ENCODE results near the gene CRYBA4. TPM values are rescaled to one million over a fixed set of nuclear protein-coding genes. Genes with fewer than 3 reads are reported as not detected.
A peak's percentile ranks its signal among the peaks of the same experiment; 100 is the strongest.

Gene CRYBA4
- total RNA-seq, 1 donor from 2014 or later: not detected

DNA sequence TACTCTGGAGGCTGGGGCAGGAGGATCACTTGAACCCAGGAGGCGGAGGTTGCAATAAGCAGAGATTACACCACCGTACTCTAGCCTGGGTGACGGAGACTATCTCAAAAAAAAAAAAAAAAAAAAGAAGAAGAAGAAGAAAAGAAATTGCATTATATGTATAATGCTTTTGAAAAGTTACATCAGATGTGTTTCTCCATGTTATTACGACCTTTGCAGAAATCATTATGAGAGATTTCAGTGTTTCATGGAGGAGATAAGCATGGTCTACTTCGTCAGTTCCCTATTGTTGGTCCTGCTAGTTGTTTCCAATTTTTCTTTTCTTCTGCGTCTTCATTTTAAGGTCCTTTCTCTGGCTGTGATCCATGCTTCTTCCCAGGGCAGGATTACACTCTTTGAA is 38.6 kb downstream of the CRYBA4 start:
- Mint-ChIP-seq H3K27me3 (ENCODE audit: low read depth) (peaks cover 3% of the 10 kb centered on the region), H3K4me3 (ENCODE audit: low read depth) (no peak overlapping the region), H3K4me1 (ENCODE audit: low read depth) (peaks cover 38% of the 10 kb centered on the region), H3K27ac (no peak overlapping the region), H3K9me3 (no peaks in the 10 kb centered on the region), H3K36me3 (ENCODE audit: low read depth) (peaks cover 6% of the 10 kb centered on the region)
- DNase-seq (ENCODE audit: low spot score): no peak
- intact Hi-C loops (cut with micrococcal nuclease): no loop called here

DNA sequence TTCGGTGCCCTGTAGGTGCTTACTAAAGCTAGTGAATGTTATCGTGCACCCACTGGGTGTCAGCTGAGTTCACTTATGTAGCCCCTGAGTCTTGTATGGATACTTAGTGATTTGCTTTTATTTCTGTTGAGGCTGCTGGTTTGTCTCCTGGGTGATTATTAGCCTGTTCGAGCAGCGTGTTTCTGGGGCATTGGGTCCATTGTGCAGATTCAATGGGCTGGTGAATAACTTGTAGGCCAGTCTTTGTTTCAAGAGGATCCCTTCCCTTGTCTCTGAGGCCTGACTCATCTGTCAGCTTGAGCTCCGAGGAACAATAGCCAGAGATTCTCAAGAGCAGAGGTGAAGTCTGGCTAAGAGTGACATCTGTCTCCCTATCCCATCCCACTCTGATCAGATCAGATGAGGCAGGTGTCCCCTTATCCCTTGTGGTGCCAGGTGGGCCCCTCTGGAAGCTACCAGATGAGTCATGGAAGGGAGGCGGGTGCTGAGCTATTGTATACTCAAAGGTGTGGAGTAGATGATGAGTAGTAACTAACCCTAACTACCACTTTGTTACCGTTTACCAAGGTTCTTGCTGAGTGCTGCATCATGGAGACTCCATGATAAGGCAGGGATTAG is 39.3 kb downstream of the CRYBA4 start:
- Mint-ChIP-seq H3K36me3 (ENCODE audit: low read depth) (peaks cover 6% of the 10 kb centered on the region), H3K9me3 (no peaks in the 10 kb centered on the region), H3K4me1 (ENCODE audit: low read depth) (peaks cover 45% of the 10 kb centered on the region), H3K27me3 (ENCODE audit: low read depth) (no peaks in the 10 kb centered on the region), H3K27ac (no peak overlapping the region), H3K4me3 (ENCODE audit: low read depth) (no peak overlapping the region)
- intact Hi-C loops (cut with micrococcal nuclease): no loop called here
- no peak for DNase-seq (ENCODE audit: low spot score)

DNA sequence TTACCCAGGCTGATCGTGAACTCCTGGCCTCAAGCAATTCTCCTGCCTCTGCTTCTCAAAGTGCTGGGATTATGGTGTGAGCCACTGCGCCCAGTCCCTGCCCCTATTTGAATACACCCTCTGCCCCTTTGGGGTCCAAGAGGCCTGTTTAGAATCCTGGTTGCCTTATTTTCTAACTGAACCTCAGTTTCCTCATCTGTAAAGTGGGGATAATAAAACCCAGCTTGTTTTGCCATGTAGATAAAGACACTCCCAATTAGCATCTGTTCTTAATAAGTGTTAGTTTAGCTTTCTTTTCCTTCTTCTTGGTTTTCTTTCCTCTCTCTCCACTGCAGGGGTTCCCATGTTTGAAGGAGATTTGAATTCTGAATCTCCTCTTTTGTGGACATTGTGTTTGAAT is 40.4 kb downstream of the CRYBA4 start:
- intact Hi-C loops (cut with micrococcal nuclease): no loop called here
- H3K27me3 Mint-ChIP-seq (ENCODE audit: low read depth): no peaks in the 10 kb centered on the region
- peaks cover 8% of the 10 kb centered on the region for H3K36me3 Mint-ChIP-seq (ENCODE audit: low read depth)
- H3K4me1 Mint-ChIP-seq (ENCODE audit: low read depth): peaks cover 45% of the 10 kb centered on the region
- DNase-seq (ENCODE audit: low spot score): no peak
- H3K9me3 Mint-ChIP-seq: no peaks in the 10 kb centered on the region
- no peak overlapping the region for H3K27ac Mint-ChIP-seq
- no peak overlapping the region for H3K4me3 Mint-ChIP-seq (ENCODE audit: low read depth)

DNA sequence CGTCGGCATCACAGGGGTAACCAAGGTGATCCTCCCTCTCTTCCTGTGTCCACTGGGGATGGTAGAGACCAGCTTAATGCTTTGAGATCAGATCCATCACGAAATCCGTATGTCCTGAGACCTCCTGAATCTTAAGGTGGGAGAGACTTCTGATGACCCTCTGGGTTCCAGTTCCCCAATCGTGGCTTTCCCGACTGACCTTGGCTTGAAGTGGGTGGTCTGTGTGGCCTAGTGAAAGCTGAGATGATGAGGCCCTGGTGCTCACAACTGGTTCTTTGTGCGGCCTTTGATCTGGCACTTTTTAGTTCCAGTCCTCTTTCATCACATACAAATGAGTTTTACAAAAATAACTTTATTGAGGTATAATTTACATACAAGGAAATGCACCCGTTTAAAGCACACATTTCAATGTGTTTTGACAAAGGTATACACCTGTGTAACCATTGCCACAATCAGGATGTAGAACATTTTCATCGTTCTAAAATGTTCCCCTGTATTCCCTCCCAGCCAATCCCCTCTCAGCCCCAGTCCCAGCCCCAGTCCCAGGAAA is 41.7 kb downstream of the CRYBA4 start:
- no peak for DNase-seq (ENCODE audit: low spot score)
- intact Hi-C loops (cut with micrococcal nuclease): no loop called here
- Mint-ChIP-seq H3K27me3 (ENCODE audit: low read depth) (no peaks in the 10 kb centered on the region), H3K4me1 (ENCODE audit: low read depth) (peaks cover 36% of the 10 kb centered on the region), H3K36me3 (ENCODE audit: low read depth) (peaks cover 13% of the 10 kb centered on the region), H3K9me3 (no peaks in the 10 kb centered on the region), H3K4me3 (ENCODE audit: low read depth) (no peak overlapping the region), H3K27ac (no peak overlapping the region)

DNA sequence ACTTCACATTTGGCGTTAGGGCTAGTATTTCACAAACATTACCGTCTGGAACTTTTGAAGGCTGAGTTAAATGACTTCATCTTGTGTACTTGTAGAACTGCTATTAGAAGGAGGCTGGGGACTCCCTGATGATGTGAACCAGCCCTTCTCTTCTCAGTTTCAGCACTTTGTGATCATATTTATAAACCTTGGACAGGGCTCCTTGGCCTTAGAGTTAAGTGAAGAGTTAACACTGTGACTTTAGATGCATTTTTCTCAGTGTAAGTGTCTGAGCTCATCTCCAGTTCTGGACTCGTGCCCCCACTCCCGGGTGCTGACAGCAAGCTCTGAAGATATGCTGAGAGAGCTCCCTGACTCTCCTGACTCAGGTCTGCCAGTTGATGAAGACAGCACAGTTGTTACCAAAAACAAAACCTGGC is 44.1 kb downstream of the CRYBA4 start:
- DNase-seq (ENCODE audit: low spot score): no peak
- Mint-ChIP-seq H3K27ac (peak overlapping the region; percentile 92), H3K9me3 (no peaks in the 10 kb centered on the region), H3K4me1 (ENCODE audit: low read depth) (peaks cover 36% of the 10 kb centered on the region), H3K27me3 (ENCODE audit: low read depth) (no peaks in the 10 kb centered on the region), H3K4me3 (ENCODE audit: low read depth) (no peak overlapping the region), H3K36me3 (ENCODE audit: low read depth) (peaks cover 13% of the 10 kb centered on the region)
- intact Hi-C loops (cut with micrococcal nuclease): no loop called here

DNA sequence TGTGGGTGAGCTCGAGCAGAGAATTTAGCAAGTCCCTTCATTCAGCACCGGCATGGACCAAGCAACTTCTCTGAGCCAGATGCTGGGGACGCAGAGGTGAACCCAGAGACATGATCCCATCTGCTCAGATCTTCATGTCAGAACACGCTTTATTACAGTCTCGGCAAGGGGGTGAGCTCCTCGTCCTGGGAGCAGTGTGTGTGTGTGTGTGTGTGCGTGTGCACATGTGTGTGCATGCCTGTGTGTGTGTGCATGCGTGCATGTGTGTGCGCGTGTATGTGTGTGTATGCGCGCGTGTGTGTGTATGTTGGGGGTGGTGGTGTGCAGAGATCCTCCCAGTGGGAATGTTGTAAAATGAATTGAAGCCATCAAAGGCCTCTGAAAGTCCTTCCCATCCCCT is 45.4 kb downstream of the CRYBA4 start:
- H3K4me1 Mint-ChIP-seq (ENCODE audit: low read depth): peaks cover 45% of the 10 kb centered on the region
- intact Hi-C loops (cut with micrococcal nuclease): no loop called here
- H3K27me3 Mint-ChIP-seq (ENCODE audit: low read depth): no peaks in the 10 kb centered on the region
- no peak overlapping the region for H3K4me3 Mint-ChIP-seq (ENCODE audit: low read depth)
- no peak for DNase-seq (ENCODE audit: low spot score)
- H3K36me3 Mint-ChIP-seq (ENCODE audit: low read depth): peaks cover 13% of the 10 kb centered on the region
- H3K27ac Mint-ChIP-seq: no peak overlapping the region
- no peaks in the 10 kb centered on the region for H3K9me3 Mint-ChIP-seq

DNA sequence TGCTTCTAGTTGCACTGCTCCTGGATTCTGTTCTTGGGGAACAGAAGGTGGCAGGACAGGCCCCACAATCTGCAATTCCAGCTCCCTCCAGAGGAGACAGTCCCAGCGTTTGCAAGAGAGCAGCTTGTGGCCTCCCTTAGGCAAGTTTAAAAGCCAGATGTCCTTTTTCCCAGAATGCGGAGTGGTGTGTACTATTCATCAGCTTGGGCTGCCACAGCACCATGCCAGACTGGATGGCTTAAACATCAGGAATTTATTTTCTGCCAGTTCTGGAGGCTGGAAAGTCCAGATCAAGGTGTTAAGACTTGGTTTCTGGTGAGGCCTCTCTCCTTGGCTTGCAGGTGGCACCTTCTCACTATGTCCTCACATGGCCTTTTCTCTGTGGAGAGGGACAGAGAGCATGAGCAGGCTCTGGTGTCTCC is 47.3 kb downstream of the CRYBA4 start:
- Mint-ChIP-seq H3K27ac (peak overlapping the region; percentile 46), H3K4me1 (ENCODE audit: low read depth) (peaks cover 56% of the 10 kb centered on the region), H3K4me3 (ENCODE audit: low read depth) (no peak overlapping the region), H3K36me3 (ENCODE audit: low read depth) (peaks cover 15% of the 10 kb centered on the region), H3K9me3 (no peaks in the 10 kb centered on the region), H3K27me3 (ENCODE audit: low read depth) (no peaks in the 10 kb centered on the region)
- intact Hi-C loops (cut with micrococcal nuclease): no loop called here
- no peak for DNase-seq (ENCODE audit: low spot score)

DNA sequence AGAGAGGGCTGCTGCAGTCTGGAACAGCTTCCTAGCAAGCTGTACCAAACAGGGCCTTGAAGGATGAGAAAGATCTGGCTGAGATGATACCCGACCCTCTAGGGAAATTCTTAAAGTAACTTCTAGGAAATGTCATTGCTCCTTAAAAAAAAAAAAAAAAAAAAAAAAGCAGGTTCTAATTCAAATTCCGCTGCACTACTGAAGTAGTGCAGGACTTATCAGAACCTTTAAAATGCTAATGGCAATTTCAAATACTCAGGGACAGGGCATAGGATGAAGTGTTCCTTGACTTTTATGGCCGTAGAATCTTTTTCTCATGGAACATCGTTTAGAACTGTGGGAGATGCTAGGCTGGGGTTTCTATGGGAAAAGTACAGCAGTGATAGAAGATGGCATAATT is 48.7 kb downstream of the CRYBA4 start:
- intact Hi-C loops (cut with micrococcal nuclease): loop anchor here (5.0 to 10.0 kb wide), 3 partner anchors 78 to 1596 kb away; partner anchors contain the start of genes HPS4, SRRD and TPST2
- Mint-ChIP-seq H3K9me3 (no peaks in the 10 kb centered on the region), H3K27ac (peak overlapping the region; percentile 94), H3K36me3 (ENCODE audit: low read depth) (peaks cover 23% of the 10 kb centered on the region), H3K27me3 (ENCODE audit: low read depth) (no peaks in the 10 kb centered on the region), H3K4me3 (ENCODE audit: low read depth) (peak overlapping the region; percentile 93), H3K4me1 (ENCODE audit: low read depth) (peaks cover 57% of the 10 kb centered on the region)
- no peak for DNase-seq (ENCODE audit: low spot score)

DNA sequence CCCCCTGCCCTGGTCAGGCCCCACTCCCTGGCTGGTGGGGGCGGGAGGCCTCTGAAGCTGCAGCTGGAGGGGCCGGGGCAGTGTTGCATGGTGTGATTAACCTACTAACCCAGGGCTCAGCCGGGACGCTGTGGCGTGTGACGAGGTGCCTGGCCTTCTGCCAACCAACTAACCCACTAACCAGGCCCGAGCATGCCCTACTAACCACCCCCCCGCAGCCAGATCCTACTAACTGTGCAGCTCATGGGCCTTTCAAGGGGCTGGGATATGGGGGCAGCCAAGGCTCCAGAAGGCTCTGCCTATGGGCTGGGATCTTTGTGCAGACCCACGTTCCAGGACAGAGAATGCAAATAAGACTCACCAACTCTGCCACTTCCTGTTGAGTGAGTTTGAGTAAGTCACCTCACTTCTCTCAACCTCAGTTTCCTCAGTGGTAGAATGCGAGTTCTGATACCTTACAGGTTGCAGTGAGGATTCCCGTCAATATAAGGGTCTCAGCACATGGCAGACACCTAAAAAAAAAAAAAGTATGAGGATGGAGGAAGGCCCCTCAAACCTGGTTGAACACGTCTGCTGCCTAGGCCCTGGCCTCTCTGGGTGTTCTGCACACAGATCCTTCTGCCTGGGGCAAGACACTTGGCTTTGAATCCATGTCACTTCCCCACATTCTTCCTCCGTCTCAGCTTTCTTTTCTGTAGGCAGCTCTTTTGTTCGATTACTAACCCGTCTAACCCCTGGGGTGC is 49.7 kb downstream of the CRYBA4 start:
- H3K4me3 Mint-ChIP-seq (ENCODE audit: low read depth): peak overlapping the region; percentile 93
- peaks cover 33% of the 10 kb centered on the region for H3K36me3 Mint-ChIP-seq (ENCODE audit: low read depth)
- intact Hi-C loops (cut with micrococcal nuclease): loop anchor here (1.0 to 10.0 kb wide), 7 partner anchors 13 to 1597 kb away; partner anchors contain the start of genes ASPHD2, HPS4, SRRD and TFIP11
- H3K27me3 Mint-ChIP-seq (ENCODE audit: low read depth): no peaks in the 10 kb centered on the region
- H3K27ac Mint-ChIP-seq: peak overlapping the region; percentile 94
- DNase-seq (ENCODE audit: low spot score): peak; percentile 48
- peaks cover 57% of the 10 kb centered on the region for H3K4me1 Mint-ChIP-seq (ENCODE audit: low read depth)
- H3K9me3 Mint-ChIP-seq: no peaks in the 10 kb centered on the region

DNA sequence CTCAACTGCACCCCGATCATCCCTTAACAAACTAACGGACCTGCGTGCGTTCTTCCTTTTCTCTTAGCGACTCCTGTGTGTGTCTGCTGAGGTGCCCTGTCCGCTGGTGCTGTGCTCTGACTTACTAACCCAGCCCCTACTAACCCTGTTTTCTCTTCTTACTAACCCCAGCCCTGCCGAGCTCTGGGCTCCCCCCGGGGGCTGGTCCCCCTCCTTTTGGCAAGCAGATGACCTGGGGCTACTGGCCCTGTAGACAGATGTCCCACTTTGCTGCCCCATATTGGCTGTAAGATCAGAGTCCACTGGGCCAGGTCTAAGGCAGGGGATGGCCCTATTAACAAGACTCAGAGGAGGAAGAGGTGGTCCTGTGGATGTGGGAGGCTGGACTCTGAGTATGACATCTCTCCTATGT is 50.3 kb downstream of the CRYBA4 start:
- intact Hi-C loops (cut with micrococcal nuclease): loop anchor here (1.0 to 10.0 kb wide), 7 partner anchors 14 to 1597 kb away; partner anchors contain the start of genes ASPHD2, HPS4, SRRD and TFIP11
- peak overlapping the region; percentile 94 for H3K27ac Mint-ChIP-seq
- H3K36me3 Mint-ChIP-seq (ENCODE audit: low read depth): peaks cover 31% of the 10 kb centered on the region
- H3K4me3 Mint-ChIP-seq (ENCODE audit: low read depth): peak overlapping the region; percentile 93
- peak; percentile 24 for DNase-seq (ENCODE audit: low spot score)
- H3K9me3 Mint-ChIP-seq: no peaks in the 10 kb centered on the region
- H3K27me3 Mint-ChIP-seq (ENCODE audit: low read depth): no peaks in the 10 kb centered on the region
- peaks cover 57% of the 10 kb centered on the region for H3K4me1 Mint-ChIP-seq (ENCODE audit: low read depth)

DNA sequence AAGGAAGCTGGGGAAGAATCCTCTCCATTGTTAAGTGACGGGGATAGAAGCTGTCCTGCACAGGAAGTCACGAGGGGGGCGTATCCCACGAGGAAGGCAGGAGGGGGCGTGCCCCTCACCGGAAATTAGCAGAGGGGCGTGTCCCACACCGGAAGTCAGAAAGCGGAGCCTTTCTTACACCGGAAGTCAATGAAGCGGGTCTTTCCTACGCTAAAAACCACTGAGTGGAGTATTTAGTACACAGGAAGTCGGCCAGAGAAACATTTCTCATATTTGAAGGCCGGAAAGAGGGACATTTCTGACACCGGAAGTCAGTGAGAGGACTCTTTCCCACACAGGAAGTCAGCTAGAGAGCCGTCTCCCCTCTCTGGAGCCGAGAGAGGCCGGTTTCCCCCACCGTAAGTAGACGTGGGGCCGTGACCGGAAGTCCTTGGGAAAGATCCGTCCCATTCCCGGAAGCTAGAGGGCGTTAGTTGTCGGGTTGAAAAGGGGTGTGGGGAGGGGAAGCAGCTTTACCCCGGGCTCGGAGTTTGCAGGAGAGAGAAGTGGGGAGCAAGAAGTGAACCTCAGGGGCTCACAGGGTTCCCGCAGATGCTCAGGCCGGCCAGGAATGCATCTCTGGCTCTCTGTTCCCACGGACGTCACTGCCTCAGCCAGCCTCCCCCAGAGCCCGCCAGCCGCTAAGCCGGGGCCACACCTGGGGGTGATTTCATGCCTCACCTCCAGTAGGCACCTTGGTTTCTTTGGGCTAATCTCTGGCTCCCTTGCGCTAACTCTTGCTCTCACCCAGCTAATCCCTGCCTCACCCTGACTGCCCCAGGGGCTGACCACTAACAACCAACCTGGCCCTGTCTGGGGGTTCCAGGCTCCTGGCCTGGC is 51.1 kb downstream of the CRYBA4 start:
- Mint-ChIP-seq H3K27ac (peak overlapping the region; percentile 94), H3K27me3 (ENCODE audit: low read depth) (no peaks in the 10 kb centered on the region), H3K4me1 (ENCODE audit: low read depth) (peaks cover 57% of the 10 kb centered on the region), H3K4me3 (ENCODE audit: low read depth) (peak overlapping the region; percentile 93), H3K36me3 (ENCODE audit: low read depth) (peaks cover 30% of the 10 kb centered on the region), H3K9me3 (no peaks in the 10 kb centered on the region)
- intact Hi-C loops (cut with micrococcal nuclease): loop anchor here (1.0 to 10.0 kb wide), 7 partner anchors 15 to 1598 kb away; partner anchors contain the start of genes ASPHD2, HPS4, SRRD and TFIP11
- peak; percentile 92 for DNase-seq (ENCODE audit: low spot score)

DNA sequence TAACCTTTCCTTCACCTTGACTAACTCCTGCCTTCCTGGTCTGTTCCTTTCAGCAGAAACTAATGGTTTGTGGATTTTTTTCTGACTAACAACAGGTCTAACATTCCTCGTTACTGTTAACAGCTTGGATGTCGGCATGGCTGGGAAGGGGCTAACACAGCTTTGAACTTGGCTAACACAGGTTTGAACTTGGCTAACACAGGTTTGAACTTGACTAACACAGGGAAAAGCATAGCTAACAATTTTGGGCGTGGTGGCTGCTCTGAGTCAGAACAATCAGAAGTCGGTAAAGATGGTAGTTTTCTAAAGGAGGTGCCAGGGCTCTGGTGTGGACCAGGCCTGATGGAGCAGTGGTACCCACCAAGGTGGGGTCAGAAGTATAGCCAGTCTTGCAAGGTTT is 51.7 kb downstream of the CRYBA4 start:
- peaks cover 57% of the 10 kb centered on the region for H3K4me1 Mint-ChIP-seq (ENCODE audit: low read depth)
- H3K4me3 Mint-ChIP-seq (ENCODE audit: low read depth): peak overlapping the region; percentile 93
- peaks cover 30% of the 10 kb centered on the region for H3K36me3 Mint-ChIP-seq (ENCODE audit: low read depth)
- peak overlapping the region; percentile 94 for H3K27ac Mint-ChIP-seq
- DNase-seq (ENCODE audit: low spot score): peak; percentile 32
- H3K9me3 Mint-ChIP-seq: no peaks in the 10 kb centered on the region
- intact Hi-C loops (cut with micrococcal nuclease): loop anchor here (2.0 to 10.0 kb wide), 5 partner anchors 81 to 1599 kb away; partner anchors contain the start of genes ASPHD2, HPS4, SRRD and TFIP11
- no peaks in the 10 kb centered on the region for H3K27me3 Mint-ChIP-seq (ENCODE audit: low read depth)

Measured in activated T-helper 2 cell treated with anti-CD3 and anti-CD28 coated beads, Interferon-gamma antibody, Interleukin-2, Interleukin-4, amounts not matched to agents 10 μg/mL and 5 μg/mL and 100 μg/mL, durations not matched to agents 14 hours and 24 hours and 36 hours (primary cell).